RPMI7951 (cell line): Measurements from ENCODE around the gene TRIM28. TPM values are rescaled to one million over a fixed set of nuclear protein-coding genes. Genes with fewer than 3 reads are reported as not detected.

ENCODE experiments used
- DNase-seq: peaks from one replicate; pipeline ENCODE4 v3.0.0-alpha.2; 2012; ENCODE audit warnings: low read depth
- total RNA-seq: library from RNA; depleted of rRNA; stranded (reverse); fragments of >200 nt; shearing (Covaris generic); gene quantifications from 2 replicates; pipeline ENCODE4 v1.2.3, GENCODE V29; 2014; rRNA removed

Gene TRIM28
- total RNA-seq, 1 experiment from 2014 or later = 391 TPM

DNA sequence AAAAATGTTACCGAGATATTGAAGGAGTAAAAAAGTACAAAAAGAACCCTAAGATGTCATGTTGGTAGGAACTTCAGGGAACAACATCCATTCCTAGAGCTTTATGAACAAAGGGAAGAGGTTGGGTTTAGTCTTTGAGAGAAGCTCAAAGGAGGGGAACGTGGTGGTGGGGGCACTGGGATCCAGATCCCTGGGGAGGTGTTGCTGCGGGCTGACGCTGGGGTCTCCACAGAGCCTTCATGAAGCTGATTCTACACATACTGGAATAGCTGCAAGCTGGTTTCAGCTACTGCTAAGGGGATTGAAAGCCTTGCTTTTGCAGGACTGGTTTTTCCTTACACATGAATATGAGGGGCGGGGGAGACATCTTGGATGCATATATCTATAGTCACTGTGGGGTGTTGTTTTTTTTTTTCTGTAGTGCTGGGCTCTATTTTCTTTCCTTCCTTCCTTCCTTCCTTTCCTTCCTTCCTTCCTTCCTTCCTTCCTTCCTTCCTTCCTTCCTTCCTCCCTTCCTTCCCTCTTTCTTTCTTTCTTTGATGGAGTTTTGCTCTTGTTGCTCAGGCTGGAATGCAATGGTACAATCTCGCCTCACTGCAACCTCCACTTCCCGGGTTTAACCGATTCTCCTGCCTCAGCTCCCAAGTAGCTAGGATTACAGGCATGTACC, 35.7 kb downstream of the TRIM28 start:
- no peak for DNase-seq

DNA sequence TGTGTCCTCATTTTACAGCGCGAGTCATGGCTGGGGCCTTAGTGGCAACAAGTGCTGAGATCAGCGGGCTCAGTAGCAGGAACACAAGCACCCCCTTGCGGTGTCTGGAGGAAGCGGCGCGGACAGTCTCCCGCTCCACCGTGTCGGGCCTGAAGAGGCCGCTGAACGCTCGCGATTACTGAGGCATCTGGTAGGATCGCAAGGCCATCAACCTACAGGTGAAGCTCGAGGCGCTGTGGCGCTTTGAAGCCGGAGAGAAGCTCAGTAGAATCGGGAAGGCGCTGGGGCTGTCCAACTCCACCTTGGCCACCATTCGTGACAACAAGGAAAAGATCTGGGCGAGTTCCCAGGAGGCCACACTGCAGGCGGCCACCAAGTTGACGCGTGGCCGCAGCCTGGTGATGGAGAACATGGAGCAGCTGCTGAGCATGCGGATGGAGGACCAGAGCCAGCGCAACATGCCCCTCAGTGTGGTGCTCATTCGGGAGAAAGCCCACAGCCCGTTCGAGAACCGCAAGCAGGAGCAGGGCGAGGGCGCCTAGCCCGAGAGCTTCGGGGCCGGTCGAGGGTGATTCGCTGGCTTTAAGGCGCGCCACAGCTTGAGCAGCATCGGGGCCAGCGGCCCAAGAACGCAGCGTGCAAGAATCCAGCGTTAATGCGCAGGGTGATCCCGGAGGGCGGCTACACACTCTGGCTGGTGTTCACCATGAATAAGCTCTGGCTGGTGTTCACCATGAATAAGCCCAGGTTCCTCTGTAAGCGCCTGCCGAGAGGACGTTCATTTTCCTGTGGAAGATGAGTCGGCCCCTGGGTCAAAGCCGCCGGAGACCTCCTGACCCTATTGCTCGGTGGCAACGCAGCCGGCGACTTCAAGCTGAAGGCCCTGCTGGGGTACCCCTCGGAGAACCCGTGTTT, 37.6 kb downstream of the TRIM28 start:
- DNase-seq = no peak

DNA sequence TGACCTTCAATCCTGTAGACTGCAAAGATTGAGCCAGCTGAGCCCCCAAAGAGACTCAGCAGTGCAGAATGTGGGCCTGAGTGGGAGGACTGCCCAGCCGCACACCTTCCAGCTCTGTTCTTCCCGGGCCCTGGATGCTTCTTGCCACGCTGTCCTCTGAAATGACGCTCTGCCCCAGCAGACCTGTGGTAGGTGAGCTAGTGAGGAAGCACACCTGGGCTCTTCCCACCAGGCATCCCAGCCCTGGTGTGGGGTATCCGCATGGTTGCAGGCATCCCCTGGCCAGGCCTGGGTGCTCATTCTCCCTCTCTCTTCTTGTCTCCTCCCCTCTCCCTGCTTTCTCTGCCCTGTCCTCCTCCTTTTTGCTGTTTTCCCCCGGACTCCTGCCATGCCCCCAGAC, 39.1 kb downstream of the TRIM28 start:
- no peak for DNase-seq

DNA sequence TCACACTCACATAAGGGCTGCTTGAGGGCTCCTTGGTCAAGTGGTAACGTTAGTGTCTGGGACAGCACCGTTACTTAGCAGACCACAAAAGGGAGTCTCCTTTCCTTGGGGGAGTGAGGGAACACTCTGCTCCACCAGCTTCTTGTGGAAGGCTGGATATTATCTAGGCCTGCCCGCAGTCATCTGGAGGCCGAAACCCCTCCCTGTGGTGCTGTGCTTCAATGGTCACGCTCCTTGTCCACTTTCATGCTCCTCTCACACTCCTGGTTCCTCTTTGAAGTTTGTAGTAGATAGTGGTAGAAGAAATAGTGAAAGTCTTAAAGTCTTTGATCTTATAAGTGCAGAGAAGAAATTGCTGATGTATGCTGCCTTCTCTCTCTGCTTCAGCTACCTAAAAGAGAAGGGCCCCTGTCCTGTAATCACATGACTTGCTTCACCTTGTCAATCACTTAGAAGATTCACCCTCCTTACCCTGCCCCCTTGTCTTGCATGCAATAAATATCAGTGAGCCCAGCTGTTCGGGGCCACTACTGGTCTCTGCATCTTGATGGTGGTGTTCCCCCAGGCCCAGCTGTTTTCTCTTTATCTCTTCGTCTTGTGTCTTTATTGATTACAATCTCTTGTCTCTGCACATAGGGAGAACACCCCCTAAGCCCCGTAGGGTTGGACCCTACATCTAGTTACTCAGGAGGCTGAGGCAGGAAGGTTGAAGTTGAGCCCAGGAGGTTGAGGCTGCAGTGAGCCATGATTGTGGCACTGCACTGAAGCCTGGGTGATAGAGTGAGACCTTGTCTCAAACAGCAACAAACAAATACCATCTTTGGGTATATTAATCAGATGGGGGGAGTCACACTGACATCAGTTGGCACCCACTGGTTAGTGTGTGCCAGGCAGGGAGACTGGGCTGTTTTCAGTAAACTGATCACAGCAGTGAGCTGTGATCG, 40.9 kb downstream of the TRIM28 start:
- DNase-seq = no peak

DNA sequence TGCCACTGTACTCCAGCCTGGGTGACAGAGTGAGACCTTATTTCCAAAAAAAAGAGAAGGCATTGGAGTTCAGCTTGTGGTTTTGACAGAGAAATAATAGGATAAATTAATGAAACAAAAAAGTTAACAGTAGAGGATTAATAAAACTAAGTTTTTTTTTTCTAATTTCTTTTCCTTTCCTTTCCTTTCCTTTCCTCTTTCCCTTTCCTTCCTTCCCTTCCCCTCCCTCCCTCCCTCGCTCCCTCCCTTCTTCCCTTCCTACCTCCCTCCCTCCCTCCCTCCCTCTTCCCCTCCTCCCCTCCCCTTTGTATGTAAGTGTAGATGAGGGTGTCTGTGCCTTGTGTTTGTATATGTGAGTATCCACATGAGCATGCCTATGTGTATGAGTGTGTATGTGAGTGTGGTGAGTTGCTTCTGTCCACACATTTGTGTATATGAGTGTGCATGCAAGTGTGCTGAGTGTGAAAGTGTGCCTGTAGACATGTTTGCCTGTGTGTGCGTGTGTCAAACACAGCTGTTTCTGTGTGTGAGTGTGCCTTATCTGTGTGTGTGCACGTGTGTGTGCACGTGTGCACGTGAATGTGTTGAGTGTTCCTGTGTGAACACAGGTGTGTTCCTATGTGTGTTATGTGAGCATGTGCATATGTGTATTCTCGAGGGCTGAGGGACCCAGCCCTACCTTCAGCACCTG, 41.7 kb downstream of the TRIM28 start:
- no peak for DNase-seq

DNA sequence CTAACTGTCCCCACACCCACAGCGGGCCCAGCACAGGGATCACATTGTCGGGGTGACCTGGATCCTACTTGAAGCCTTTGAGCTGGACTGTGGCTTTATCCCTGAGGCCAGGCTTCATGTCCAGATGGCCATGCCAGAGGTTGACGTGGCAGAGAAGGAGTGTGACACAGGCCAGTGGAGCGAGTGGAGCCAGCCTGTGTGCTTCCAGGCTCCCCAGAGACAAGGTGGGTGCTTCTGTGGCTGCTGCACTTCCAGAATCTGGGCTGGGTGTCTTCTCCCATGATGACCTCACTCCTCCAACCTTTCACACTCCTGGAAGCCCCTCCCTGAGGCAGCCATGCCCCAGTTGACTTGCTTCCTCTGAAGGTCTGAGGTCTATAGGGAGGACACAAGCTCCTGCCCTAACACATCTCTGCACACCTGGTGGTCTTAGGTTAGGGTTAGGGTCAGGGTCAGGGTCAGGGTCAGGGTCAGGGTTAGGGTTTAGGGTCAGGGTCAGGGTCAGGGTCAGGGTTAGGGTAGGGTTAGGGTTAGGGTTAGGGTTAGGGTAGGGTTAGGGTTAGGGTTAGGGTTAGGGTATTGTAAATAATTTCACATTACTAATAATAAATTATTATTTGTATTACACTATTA, 42.4 kb downstream of the TRIM28 start:
- no peak for DNase-seq

Other genes starting within 250 kb of the TRIM28 start
- gene ERVK3-1, start 238.7 kb upstream of the TRIM28 start, total RNA-seq = 68.7 and 76.6 TPM in 2 replicates
- gene ZSCAN22, start 217.1 kb upstream of the TRIM28 start, total RNA-seq = 2.9 and 4.1 TPM in 2 replicates
- 64.4 and 111 TPM in 2 replicates for gene A1BG, start 190.6 kb upstream of the TRIM28 start, total RNA-seq
- gene ZNF497, start 181.3 kb upstream of the TRIM28 start, total RNA-seq = 0.12 and 0.29 TPM in 2 replicates
- gene ZNF837, start 163.0 kb upstream of the TRIM28 start, total RNA-seq = 1.1 and 1.8 TPM in 2 replicates
- gene RPS5, start 156.8 kb upstream of the TRIM28 start, total RNA-seq = 2,560 and 2,715 TPM in 2 replicates
- not detected in 2 replicates for gene RNF225, start 148.4 kb upstream of the TRIM28 start, total RNA-seq
- gene ZNF584, start 135.4 kb upstream of the TRIM28 start, total RNA-seq = 16.3 and 17.2 TPM in 2 replicates
- 4.6 and 4.8 TPM in 2 replicates for gene ZNF132, start 103.9 kb upstream of the TRIM28 start, total RNA-seq
- gene ZNF324B, start 92.4 kb upstream of the TRIM28 start, total RNA-seq = 4.1 and 9.3 TPM in 2 replicates
- gene ZNF324, start 77.0 kb upstream of the TRIM28 start, total RNA-seq = 8.6 and 8.9 TPM in 2 replicates
- 6.5 and 9.5 TPM in 2 replicates for gene ZNF446, start 67.7 kb upstream of the TRIM28 start, total RNA-seq
- 4.7 and 6.0 TPM in 2 replicates for gene SLC27A5, start 32.1 kb upstream of the TRIM28 start, total RNA-seq
- 5.3 and 8.1 TPM in 2 replicates for gene ZBTB45, start 24.3 kb upstream of the TRIM28 start, total RNA-seq
- 171 and 176 TPM in 2 replicates for gene CHMP2A, start 11.0 kb downstream of the TRIM28 start, total RNA-seq
- 84.1 and 98.8 TPM in 2 replicates for gene UBE2M, start 14.5 kb downstream of the TRIM28 start, total RNA-seq
- gene MZF1, start 29.3 kb downstream of the TRIM28 start, total RNA-seq = 6.5 and 10.2 TPM in 2 replicates